Measurements from ENCODE around the gene DLK1. TPM values are rescaled to one million over a fixed set of nuclear protein-coding genes. Genes with fewer than 3 reads are reported as not detected.

DLK1 gene
- total RNA-seq, 4 donors from 2014 or later: not detected

- WGBS, 2 donors: 72 to 86% methylated on average over 12 of the region's 12 CpGs
- no peak overlapping the region for H3K4me3 ChIP-seq (ENCODE audit: low read depth, poor library complexity, severe bottlenecking)
- intact Hi-C loops (cut with DNase I; ENCODE audit: low total_unique reads): no loop called here
Observed at GRCh38 chr14:100717386-100717785, 9.3 kb upstream of the DLK1 start.

GRCh38 chr14:100719976-100720520 is 6.6 kb upstream of the DLK1 start:
- intact Hi-C loops (cut with DNase I; ENCODE audit: low total_unique reads): no loop called here
- H3K4me3 ChIP-seq (ENCODE audit: low read depth, poor library complexity, severe bottlenecking): no peak overlapping the region
- no peak for TF ChIP-seq POLR2A (IDR thresholded peaks at IDR 0.05)
- TF ChIP-seq, protein P1, sequence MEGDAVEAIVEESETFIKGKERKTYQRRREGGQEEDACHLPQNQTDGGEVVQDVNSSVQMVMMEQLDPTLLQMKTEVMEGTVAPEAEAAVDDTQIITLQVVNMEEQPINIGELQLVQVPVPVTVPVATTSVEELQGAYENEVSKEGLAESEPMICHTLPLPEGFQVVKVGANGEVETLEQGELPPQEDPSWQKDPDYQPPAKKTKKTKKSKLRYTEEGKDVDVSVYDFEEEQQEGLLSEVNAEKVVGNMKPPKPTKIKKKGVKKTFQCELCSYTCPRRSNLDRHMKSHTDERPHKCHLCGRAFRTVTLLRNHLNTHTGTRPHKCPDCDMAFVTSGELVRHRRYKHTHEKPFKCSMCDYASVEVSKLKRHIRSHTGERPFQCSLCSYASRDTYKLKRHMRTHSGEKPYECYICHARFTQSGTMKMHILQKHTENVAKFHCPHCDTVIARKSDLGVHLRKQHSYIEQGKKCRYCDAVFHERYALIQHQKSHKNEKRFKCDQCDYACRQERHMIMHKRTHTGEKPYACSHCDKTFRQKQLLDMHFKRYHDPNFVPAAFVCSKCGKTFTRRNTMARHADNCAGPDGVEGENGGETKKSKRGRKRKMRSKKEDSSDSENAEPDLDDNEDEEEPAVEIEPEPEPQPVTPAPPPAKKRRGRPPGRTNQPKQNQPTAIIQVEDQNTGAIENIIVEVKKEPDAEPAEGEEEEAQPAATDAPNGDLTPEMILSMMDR (IDR thresholded peaks at IDR 0.05): no peak
- 77% methylated on average over 13 of the region's 13 CpGs for WGBS, 2 donors
- no peak for DNase-seq (ENCODE audit: low spot score in 2 of 2)

More at GRCh38 chr14:100717386-100717785, 9.3 kb upstream of the DLK1 start:
- DNase-seq (ENCODE audit: low spot score in 2 of 2): no peak
- no peak for TF ChIP-seq POLR2A (IDR thresholded peaks at IDR 0.05)
- TF ChIP-seq, protein P1 (IDR thresholded peaks at IDR 0.05): no peak

GRCh38 chr14:100721568-100721967 is 5.1 kb upstream of the DLK1 start:
- no peak for TF ChIP-seq POLR2A (IDR thresholded peaks at IDR 0.05)
- TF ChIP-seq, protein P1 (IDR thresholded peaks at IDR 0.05): no peak
- no peak for DNase-seq (ENCODE audit: low spot score in 2 of 2)
- WGBS, 2 donors: 74 to 76% methylated on average over 5 of the region's 5 CpGs
- intact Hi-C loops (cut with DNase I; ENCODE audit: low total_unique reads): no loop called here
- H3K4me3 ChIP-seq (ENCODE audit: low read depth, poor library complexity, severe bottlenecking): no peak overlapping the region

- intact Hi-C loops (cut with DNase I; ENCODE audit: low total_unique reads): no loop called here
Observed at GRCh38 chr14:100722367-100722766, 4.3 kb upstream of the DLK1 start.

GRCh38 chr14:100723135-100723829 is 3.4 kb upstream of the DLK1 start:
- TF ChIP-seq, protein P1 (IDR thresholded peaks at IDR 0.05): no peak
- TF ChIP-seq POLR2A (IDR thresholded peaks at IDR 0.05): no peak
- no peak overlapping the region for H3K4me3 ChIP-seq (ENCODE audit: low read depth, poor library complexity, severe bottlenecking)
- intact Hi-C loops (cut with DNase I; ENCODE audit: low total_unique reads): no loop called here
- WGBS, 2 donors: 56 to 58% methylated on average over 19 to 21 of the region's 21 CpGs
- DNase-seq (ENCODE audit: low spot score in 2 of 2): no peak

More at GRCh38 chr14:100722367-100722766, 4.3 kb upstream of the DLK1 start:
- DNase-seq (ENCODE audit: low spot score in 2 of 2): no peak
- TF ChIP-seq, protein P1 (IDR thresholded peaks at IDR 0.05): no peak
- no peak for TF ChIP-seq POLR2A (IDR thresholded peaks at IDR 0.05)
- WGBS, 2 donors: 85 to 87% methylated on average over 5 of the region's 5 CpGs
- no peak overlapping the region for H3K4me3 ChIP-seq (ENCODE audit: low read depth, poor library complexity, severe bottlenecking)

All from lower leg skin (tissue), 4 donors.